ENCODE data around the gene ZNF559.

DNA sequence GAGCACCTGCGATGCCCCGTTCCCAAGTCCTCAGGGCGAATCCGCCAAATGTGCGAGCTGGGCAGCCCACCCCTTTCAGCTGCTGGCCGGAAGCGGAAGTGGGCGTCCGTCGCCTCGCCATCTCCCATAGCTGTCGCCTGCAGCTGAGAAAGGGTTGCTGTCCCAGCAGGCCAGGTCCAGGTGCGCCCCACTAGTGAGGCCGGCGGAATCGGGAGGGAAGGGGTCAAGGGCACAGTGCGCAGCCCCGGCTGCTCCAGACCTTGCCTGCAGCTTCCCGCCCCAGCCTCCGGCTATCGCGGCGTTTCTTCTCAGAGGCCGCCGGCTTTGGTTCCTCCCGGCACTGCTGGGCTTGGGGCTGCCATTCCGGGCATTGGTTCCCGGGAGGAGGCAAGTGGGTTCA lies 38.9 kb downstream of the ZNF559 start, which contains the start of gene ZNF177:
- TF ChIP-seq, protein P1, sequence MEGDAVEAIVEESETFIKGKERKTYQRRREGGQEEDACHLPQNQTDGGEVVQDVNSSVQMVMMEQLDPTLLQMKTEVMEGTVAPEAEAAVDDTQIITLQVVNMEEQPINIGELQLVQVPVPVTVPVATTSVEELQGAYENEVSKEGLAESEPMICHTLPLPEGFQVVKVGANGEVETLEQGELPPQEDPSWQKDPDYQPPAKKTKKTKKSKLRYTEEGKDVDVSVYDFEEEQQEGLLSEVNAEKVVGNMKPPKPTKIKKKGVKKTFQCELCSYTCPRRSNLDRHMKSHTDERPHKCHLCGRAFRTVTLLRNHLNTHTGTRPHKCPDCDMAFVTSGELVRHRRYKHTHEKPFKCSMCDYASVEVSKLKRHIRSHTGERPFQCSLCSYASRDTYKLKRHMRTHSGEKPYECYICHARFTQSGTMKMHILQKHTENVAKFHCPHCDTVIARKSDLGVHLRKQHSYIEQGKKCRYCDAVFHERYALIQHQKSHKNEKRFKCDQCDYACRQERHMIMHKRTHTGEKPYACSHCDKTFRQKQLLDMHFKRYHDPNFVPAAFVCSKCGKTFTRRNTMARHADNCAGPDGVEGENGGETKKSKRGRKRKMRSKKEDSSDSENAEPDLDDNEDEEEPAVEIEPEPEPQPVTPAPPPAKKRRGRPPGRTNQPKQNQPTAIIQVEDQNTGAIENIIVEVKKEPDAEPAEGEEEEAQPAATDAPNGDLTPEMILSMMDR (IDR thresholded peaks at IDR 0.05), result no peak
- no peak for TF ChIP-seq POLR2A (IDR thresholded peaks at IDR 0.05)

Data from Peyer's patch (tissue), 4 donors.